IPS-20b (cell line): ENCODE data around the gene PABPN1L.
"Not testable (repeated sequence)": the region's sequence is repeated elsewhere in the genome, so short reads cannot be mapped to it uniquely, and the experiment has no call there.

Experiments
- H3K27ac ChIP-seq: one replicate; pipeline ENCODE4 v1.5.1; 2013; ENCODE audit warnings: low read length
- H3K27me3 ChIP-seq: 2 replicates; pipeline ENCODE4 v1.6.1; 2013; ENCODE audit warnings: mild to moderate bottlenecking, low read length, inconsistent platforms; ENCODE audit not compliant: insufficient read depth
- H3K36me3 ChIP-seq: 2 replicates; pipeline ENCODE4 v1.6.1; 2013; ENCODE audit warnings: low read depth, mild to moderate bottlenecking, inconsistent platforms, low read length, moderate library complexity; ENCODE audit not compliant: insufficient read depth
- H3K4me1 ChIP-seq: 2 replicates; pipeline ENCODE4 v1.6.1; 2013; ENCODE audit warnings: mild to moderate bottlenecking, control low read depth, inconsistent platforms, low read length, moderate library complexity; ENCODE audit not compliant: insufficient read depth
- H3K4me3 ChIP-seq: 2 replicates; pipeline ENCODE4 v1.5.1; 2013; ENCODE audit warnings: mild to moderate bottlenecking, low read length, inconsistent platforms
- H3K9ac ChIP-seq: 2 replicates; pipeline ENCODE4 v1.6.1; 2013; ENCODE audit warnings: low read depth, mild to moderate bottlenecking, inconsistent platforms, low read length, moderate library complexity
- H3K9me3 ChIP-seq: 2 replicates; pipeline ENCODE4 v1.6.1; 2013; ENCODE audit warnings: mild to moderate bottlenecking, low read depth, low read length, inconsistent platforms; ENCODE audit not compliant: insufficient read depth

The PABPN1L gene

GRCh38 chr16:88826070-88826840 is 40.2 kb downstream of the PABPN1L start:
- Histone ChIP-seq H3K36me3 (no peaks in the 10 kb centered on the region), H3K4me1 (no peaks in the 10 kb centered on the region), H3K27ac (no peak overlapping the region), H3K27me3 (no peaks in the 10 kb centered on the region), H3K9me3 (no peaks in the 10 kb centered on the region), H3K9ac (no peak overlapping the region), H3K4me3 (no peak overlapping the region)

- no peak overlapping the region for H3K27ac ChIP-seq
- H3K9me3 ChIP-seq = no peaks in the 10 kb centered on the region
- no peak overlapping the region for H3K9ac ChIP-seq
- no peak overlapping the region for H3K4me3 ChIP-seq
- H3K4me1 ChIP-seq = no peaks in the 10 kb centered on the region
- H3K36me3 ChIP-seq = no peaks in the 10 kb centered on the region
- no peaks in the 10 kb centered on the region for H3K27me3 ChIP-seq
These were observed 41.3 kb downstream of the PABPN1L start for GRCh38 chr16:88825146-88825545.

GRCh38 chr16:88824256-88825077 is 42.0 kb downstream of the PABPN1L start:
- Histone ChIP-seq H3K9me3 (no peaks in the 10 kb centered on the region), H3K4me1 (no peaks in the 10 kb centered on the region), H3K36me3 (no peaks in the 10 kb centered on the region), H3K27ac (no peak overlapping the region), H3K9ac (no peak overlapping the region), H3K4me3 (no peak overlapping the region), H3K27me3 (no peaks in the 10 kb centered on the region)

GRCh38 chr16:88823646-88824045 is 42.8 kb downstream of the PABPN1L start:
- H3K4me3 ChIP-seq, H3K9me3 ChIP-seq, H3K27ac ChIP-seq, H3K36me3 ChIP-seq, H3K4me1 ChIP-seq, H3K9ac ChIP-seq, H3K27me3 ChIP-seq: not testable (repeated sequence)

- no peaks in the 10 kb centered on the region for H3K9me3 ChIP-seq
- no peak overlapping the region for H3K27ac ChIP-seq
- H3K4me3 ChIP-seq = no peak overlapping the region
- no peaks in the 10 kb centered on the region for H3K27me3 ChIP-seq
- H3K36me3 ChIP-seq = no peaks in the 10 kb centered on the region
- H3K9ac ChIP-seq = no peak overlapping the region
- H3K4me1 ChIP-seq = no peaks in the 10 kb centered on the region
These were observed 44.0 kb downstream of the PABPN1L start for GRCh38 chr16:88822281-88823040.

GRCh38 chr16:88821168-88821850 is 45.2 kb downstream of the PABPN1L start:
- no peaks in the 10 kb centered on the region for H3K9me3 ChIP-seq
- H3K4me1 ChIP-seq = no peaks in the 10 kb centered on the region
- H3K4me3 ChIP-seq = no peak overlapping the region
- H3K27me3 ChIP-seq = no peaks in the 10 kb centered on the region
- no peaks in the 10 kb centered on the region for H3K36me3 ChIP-seq
- no peak overlapping the region for H3K27ac ChIP-seq
- no peak overlapping the region for H3K9ac ChIP-seq

GRCh38 chr16:88820385-88821025 is 46.0 kb downstream of the PABPN1L start:
- Histone ChIP-seq H3K9me3 (no peaks in the 10 kb centered on the region), H3K36me3 (no peaks in the 10 kb centered on the region), H3K9ac (no peak overlapping the region), H3K4me1 (no peaks in the 10 kb centered on the region), H3K27me3 (no peaks in the 10 kb centered on the region), H3K4me3 (no peak overlapping the region), H3K27ac (no peak overlapping the region)

GRCh38 chr16:88819126-88819525 is 47.3 kb downstream of the PABPN1L start:
- no peak overlapping the region for H3K27ac ChIP-seq
- no peaks in the 10 kb centered on the region for H3K27me3 ChIP-seq
- H3K9me3 ChIP-seq = no peaks in the 10 kb centered on the region
- H3K4me3 ChIP-seq = no peak overlapping the region
- no peak overlapping the region for H3K9ac ChIP-seq
- H3K4me1 ChIP-seq = no peaks in the 10 kb centered on the region
- H3K36me3 ChIP-seq = no peaks in the 10 kb centered on the region

GRCh38 chr16:88818575-88818874 is 47.9 kb downstream of the PABPN1L start:
- no peak overlapping the region for H3K4me3 ChIP-seq
- H3K9me3 ChIP-seq = no peaks in the 10 kb centered on the region
- no peaks in the 10 kb centered on the region for H3K4me1 ChIP-seq
- H3K9ac ChIP-seq = no peak overlapping the region; the same call in 1 of the 2 replicates
- H3K27me3 ChIP-seq = no peaks in the 10 kb centered on the region
- H3K27ac ChIP-seq = no peak overlapping the region
- no peaks in the 10 kb centered on the region for H3K36me3 ChIP-seq

GRCh38 chr16:88817785-88818574 is 48.5 kb downstream of the PABPN1L start:
- Histone ChIP-seq H3K27ac (no peak overlapping the region), H3K36me3 (no peaks in the 10 kb centered on the region), H3K27me3 (no peaks in the 10 kb centered on the region), H3K9me3 (no peaks in the 10 kb centered on the region), H3K4me3 (no peak overlapping the region), H3K4me1 (no peaks in the 10 kb centered on the region), H3K9ac (no peak overlapping the region)
